ENCODE measurements around the gene DNMBP.

GRCh38 chr10:100038561-100039071 lies 28.9 kb upstream of the DNMBP start:
- TF ChIP-seq, protein P1, sequence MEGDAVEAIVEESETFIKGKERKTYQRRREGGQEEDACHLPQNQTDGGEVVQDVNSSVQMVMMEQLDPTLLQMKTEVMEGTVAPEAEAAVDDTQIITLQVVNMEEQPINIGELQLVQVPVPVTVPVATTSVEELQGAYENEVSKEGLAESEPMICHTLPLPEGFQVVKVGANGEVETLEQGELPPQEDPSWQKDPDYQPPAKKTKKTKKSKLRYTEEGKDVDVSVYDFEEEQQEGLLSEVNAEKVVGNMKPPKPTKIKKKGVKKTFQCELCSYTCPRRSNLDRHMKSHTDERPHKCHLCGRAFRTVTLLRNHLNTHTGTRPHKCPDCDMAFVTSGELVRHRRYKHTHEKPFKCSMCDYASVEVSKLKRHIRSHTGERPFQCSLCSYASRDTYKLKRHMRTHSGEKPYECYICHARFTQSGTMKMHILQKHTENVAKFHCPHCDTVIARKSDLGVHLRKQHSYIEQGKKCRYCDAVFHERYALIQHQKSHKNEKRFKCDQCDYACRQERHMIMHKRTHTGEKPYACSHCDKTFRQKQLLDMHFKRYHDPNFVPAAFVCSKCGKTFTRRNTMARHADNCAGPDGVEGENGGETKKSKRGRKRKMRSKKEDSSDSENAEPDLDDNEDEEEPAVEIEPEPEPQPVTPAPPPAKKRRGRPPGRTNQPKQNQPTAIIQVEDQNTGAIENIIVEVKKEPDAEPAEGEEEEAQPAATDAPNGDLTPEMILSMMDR (IDR thresholded peaks at IDR 0.05; ENCODE audit: control extremely low read depth in 1 of 3, insufficient read depth in 1 of 3, low read depth in 1 of 3, low read length in 3 of 3), result no peak
- no peak for TF ChIP-seq GTF2F1 (IDR thresholded peaks at IDR 0.05; ENCODE audit: borderline replicate concordance, low read depth, low read length)
- TF ChIP-seq JUN (IDR thresholded peaks at IDR 0.05; ENCODE audit: low read depth, low read length), result no peak
- TF ChIP-seq EGR1 (IDR thresholded peaks at IDR 0.05; ENCODE audit: borderline replicate concordance, low read depth, low read length), result no peak
- no peak for TF ChIP-seq POLR2AphosphoS5 (IDR thresholded peaks at IDR 0.05; ENCODE audit: low read depth, low read length)
- no peak for TF ChIP-seq SIN3A (conservative IDR thresholded peaks at IDR 0.05 in 1 of 2, IDR thresholded peaks at IDR 0.05 in 1 of 2; ENCODE audit: low read depth in 1 of 2, low read length in 2 of 2)

Data from H1 (cell line).